Stimulated activated CD4-positive, alpha-beta T cell treated with anti-CD3 and anti-CD28 coated beads, Interleukin-1b, Interleukin-23, amount 100 ng/mL, for 1 hour (primary cell): ENCODE data around the gene TMEM203.

Experiments used
- DNase-seq, 2 donors: peaks; one replicate each; pipeline ENCODE4 v3.0.0-alpha.2; 2020; ENCODE audit warnings: low read depth in 2 of 2

The TMEM203 gene

DNA sequence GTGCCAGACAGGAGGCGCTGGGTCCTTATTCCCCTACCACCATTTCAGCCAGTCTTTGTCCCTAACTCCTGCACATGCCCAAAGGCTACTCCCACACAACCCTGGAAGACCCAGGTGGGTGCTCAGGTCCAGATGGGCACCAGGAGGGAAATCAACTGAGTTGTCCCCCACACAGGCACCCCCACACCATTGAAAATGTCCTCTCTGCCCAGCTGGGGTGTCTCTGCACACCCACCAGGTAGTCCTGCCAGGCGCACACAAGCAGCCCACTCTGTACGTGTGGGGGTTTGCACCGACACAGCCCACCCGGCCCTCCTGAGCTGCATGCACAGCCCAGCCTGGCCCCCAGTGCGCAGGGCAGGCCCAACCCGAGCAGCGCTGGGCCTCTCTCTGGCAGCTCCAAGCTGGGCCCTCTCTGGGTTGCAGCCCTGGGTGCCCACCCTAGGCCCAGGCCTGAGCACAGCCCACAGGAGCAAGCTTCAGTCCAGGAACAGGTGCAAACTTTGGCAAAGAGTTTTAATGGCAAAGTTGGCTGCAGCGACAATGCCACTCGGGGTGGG is 14.4 kb upstream of the TMEM203 start:
- DNase-seq, result no peak

DNA sequence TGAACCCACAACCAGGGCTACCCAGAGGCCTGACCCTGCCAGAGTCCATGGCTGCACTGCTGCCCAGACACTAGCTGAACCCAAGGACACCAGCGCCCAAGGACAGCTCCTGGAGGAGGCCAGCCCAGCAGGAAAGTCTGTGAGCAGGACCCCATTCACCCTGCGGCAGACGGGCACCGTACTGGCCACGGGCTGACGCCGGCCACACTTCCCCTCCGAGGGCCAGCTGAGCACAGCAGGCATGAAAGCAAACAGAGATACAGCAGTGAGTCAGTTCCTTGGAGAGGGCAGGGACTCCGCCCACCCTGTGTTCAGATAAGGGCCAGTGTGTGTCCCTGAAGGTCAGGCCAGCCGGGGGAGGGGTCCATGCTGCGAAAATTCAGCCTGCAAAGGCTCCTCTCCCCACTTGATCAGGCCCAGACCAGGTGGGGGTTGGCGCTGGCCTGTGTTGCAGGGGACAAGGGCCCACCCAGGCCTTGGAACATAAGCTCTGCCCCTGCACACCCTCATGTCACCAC is 13.4 kb upstream of the TMEM203 start:
- DNase-seq, result no peak

GRCh38 chr9:137218212-137218753 is 12.8 kb upstream of the TMEM203 start:
- no peak for DNase-seq

GRCh38 chr9:137217276-137218211 is 12.1 kb upstream of the TMEM203 start:
- DNase-seq, result no peak

GRCh38 chr9:137216188-137216965 is 10.9 kb upstream of the TMEM203 start:
- no peak for DNase-seq

GRCh38 chr9:137215196-137215986 is 9.9 kb upstream of the TMEM203 start:
- no peak for DNase-seq

- no peak for DNase-seq
These were observed 9.2 kb upstream of the TMEM203 start for GRCh38 chr9:137214620-137215019.

GRCh38 chr9:137213160-137214060 is 8.0 kb upstream of the TMEM203 start:
- DNase-seq, result no peak

DNA sequence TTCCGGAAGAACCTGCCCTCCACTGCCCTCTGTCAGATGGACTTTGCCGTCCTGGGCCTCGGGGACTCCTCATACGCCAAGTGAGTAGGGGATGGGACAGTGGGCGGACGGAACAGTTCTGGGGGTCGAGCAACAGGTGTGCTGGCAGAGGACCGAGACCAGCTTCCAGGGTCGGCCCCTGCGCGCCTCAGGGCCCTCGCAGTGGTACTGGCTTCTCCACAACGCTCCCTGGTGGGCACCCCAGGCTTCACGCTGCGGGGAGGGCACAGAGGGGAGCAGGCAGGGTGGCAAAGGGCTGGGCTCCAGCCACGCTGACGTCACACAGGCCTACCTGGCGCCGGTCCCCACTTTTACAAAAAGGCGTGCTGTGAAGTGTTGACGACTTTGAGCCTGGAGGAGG is 7.1 kb upstream of the TMEM203 start:
- no peak for DNase-seq

GRCh38 chr9:137211532-137211931 is 6.1 kb upstream of the TMEM203 start:
- DNase-seq, result no peak

DNA sequence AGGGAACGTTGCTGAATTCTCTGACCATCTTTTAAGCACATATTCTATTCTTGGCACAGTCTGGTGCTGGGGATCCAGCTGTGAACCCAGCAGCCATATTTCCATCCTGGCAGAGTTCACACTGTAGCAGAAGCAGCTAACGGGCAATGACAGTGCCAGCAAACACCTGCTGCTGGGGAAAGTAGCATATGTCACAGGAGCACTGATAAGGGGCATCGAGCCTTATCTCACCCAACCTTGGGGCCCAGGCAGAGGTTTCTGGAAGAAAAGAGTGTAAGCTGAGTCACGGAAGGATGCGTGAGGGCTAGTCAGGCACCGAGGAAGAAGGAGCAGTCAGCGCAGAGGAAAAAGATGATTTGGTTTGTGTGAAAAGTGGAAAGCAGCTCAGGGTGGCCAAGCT is 1.2 kb upstream of the TMEM203 start:
- no peak for DNase-seq

DNA sequence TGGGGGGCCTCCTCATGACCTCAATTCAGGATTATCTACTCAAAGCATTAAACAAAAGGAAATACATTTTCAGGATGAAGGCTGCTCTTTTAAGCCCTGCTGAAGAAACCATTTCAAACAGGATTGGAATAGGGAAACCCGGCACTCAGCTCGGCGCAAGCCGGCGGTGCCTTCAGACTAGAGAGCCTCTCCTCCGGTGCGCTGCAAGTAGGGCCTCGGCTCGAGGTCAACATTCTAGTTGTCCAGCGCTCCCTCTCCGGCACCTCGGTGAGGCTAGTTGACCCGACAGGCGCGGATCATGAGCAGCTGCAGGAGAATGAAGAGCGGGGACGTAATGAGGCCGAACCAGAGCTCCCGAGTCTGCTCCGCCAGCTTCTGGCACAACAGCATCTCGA is 720 bp downstream of the TMEM203 start:
- no peak for DNase-seq

DNA sequence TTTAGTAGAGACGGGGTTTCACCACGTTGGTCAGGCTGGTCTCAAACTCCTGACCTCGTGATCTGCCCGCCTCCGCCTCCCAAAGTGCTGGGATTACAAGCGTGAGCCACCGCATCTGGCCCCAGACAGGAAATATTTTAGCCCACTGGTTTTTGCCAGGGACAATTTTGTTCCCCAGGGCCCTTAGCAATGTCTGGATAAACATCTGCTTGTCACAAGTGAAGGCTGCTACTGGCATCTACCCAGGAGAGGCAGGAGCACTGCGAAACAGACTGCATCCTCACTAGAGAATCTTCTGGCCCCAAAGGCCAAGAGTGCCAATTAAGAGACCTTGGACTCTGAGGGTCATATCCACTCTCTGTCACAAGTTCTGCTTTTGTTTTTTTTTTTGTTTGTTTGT is 2.5 kb downstream of the TMEM203 start:
- no peak for DNase-seq

- no peak for DNase-seq
These were observed 4.1 kb downstream of the TMEM203 start for GRCh38 chr9:137201205-137201868.

DNA sequence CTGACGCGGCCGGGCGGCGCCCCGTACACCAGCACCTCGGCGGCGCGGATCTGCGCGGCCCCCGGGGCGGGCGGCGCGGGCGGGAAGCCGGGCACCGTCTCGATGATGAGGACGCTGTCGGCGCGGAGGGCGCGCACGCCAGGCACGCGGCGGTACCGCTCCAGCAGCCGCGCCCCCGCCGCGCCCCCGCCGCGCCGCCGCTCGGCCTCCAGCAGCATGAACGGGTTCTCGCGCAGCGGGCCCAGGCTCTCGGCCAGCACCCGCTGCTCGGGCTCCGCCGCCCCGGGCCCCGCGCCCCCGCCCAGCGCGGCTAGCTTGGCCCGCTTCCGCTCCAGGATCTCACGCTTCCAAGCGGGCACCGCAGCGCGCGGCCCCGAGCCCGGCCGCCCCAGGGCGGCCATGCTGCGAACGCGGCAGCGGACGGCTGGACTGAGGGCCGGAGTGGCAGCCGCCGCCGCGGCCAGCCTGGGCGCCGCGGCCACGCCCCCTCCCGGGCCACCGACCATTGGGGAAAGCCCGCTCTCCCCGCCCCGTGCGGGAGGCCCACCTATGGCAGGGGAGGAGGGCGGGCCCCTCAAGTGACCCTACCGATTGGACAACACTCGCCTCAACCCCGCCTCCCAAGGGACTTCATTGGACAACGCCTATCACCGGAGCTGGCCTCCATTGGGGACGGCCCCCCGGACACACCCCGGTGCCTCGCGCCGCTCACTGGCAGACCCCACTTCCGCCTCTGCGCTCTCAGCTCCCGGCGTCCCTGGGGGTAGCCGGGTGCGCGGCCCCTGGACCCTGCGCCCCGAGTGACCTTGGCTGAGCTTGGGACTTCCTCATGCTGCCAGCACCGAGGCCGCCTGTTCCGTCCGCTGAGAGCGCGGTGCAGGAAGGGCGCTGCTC is 4.9 kb downstream of the TMEM203 start, which contains the start of gene TPRN:
TPRN (minus strand) TSS at position 431 of the 894 bp plus-strand sequence; CDS start at position 401, 30 bp downstream.
- peak; percentile 94 to 96 for DNase-seq

DNA sequence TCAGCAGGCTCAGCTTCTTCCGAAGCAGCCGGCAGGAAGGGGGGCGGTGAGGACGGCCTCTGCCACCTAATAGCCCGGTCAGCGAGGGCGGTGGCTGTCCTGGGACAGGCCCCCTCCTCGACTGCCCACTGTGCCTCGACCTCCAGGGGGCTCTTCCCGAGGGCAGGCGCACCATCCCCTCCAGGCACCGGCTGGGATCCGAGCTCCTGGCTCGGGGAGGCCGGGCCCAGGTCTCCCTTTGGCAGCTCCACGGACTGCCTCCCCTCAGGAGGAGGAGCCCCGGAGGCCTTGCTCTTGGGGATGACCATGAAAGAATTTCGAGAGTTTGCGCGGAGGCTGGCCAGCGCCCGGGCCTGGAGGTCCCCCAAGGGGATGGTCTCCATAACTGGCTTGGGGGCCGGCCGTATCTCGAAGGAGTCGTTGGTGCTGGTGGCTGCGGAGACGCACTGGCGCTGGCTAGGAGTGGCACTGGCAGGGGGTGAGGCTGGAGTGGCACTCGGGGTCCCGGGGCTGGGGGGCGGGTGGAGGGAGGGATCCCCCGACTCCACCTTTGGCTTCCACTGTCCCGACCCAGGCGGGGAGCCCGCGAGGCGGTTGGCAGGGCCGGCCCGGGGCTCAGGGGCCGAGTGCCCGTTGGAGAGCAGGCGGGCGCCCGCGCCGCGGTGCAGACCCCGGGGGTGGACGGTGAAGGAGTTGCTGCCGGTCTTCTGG is 5.9 kb downstream of the TMEM203 start:
- DNase-seq, result no peak

DNA sequence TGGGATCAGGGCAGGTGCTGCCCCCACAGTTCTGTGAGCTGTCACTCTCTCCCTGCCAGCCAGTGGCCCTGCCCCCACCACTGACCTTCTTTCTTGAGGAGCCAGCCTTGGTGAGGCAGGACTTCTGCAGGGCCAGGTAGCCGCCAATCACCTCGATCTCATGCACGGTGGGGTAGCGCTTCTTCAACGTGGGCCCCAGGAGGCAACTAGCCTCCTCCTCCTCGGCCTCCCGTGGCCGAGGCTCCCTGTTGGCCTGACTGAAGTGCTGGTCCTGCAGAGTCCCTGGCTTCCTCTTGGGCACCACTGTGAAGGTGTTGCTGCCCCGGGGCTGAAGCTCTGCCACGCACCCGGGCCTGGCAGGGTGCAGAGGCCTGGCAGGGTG is 6.6 kb downstream of the TMEM203 start:
- DNase-seq, result no peak
